GM19240 (cell line): Measurements from ENCODE around the gene RABGEF1.
"Not testable (repeated sequence)": the region's sequence is repeated elsewhere in the genome, so short reads cannot be mapped to it uniquely, and the experiment has no call there.

Experiments
- DNase-seq: peaks from one replicate; pipeline ENCODE4 v3.0.0; 2011; ENCODE audit warnings: low spot score; ENCODE audit not compliant: insufficient read length

Gene RABGEF1

GRCh38 chr7:66810716-66811115 lies 70.2 kb downstream of the RABGEF1 start:
- no peak for DNase-seq

- DNase-seq, result not testable (repeated sequence)
These were observed 74.8 kb downstream of the RABGEF1 start for GRCh38 chr7:66815186-66815875.

GRCh38 chr7:66815951-66816350 lies 75.4 kb downstream of the RABGEF1 start:
- DNase-seq, result no peak

GRCh38 chr7:66816658-66817057 lies 76.1 kb downstream of the RABGEF1 start:
- not testable (repeated sequence) for DNase-seq

GRCh38 chr7:66817208-66817795 lies 76.8 kb downstream of the RABGEF1 start:
- not testable (repeated sequence) for DNase-seq

- DNase-seq, result not testable (repeated sequence)
These were observed 77.4 kb downstream of the RABGEF1 start for GRCh38 chr7:66817956-66818355.

GRCh38 chr7:66824041-66824440 lies 83.5 kb downstream of the RABGEF1 start:
- no peak for DNase-seq

GRCh38 chr7:66825538-66825937 lies 85.0 kb downstream of the RABGEF1 start:
- DNase-seq, result not testable (repeated sequence)

GRCh38 chr7:66826649-66827048 lies 86.1 kb downstream of the RABGEF1 start:
- DNase-seq, result no peak

GRCh38 chr7:66830976-66831375 lies 90.4 kb downstream of the RABGEF1 start:
- DNase-seq, result not testable (repeated sequence)

- no peak for DNase-seq
These were observed 92.2 kb downstream of the RABGEF1 start for GRCh38 chr7:66832531-66833351.

GRCh38 chr7:66837007-66837406 lies 96.5 kb downstream of the RABGEF1 start:
- no peak for DNase-seq

GRCh38 chr7:66837661-66838060 lies 97.1 kb downstream of the RABGEF1 start:
- DNase-seq, result no peak

GRCh38 chr7:66839814-66840213 lies 99.3 kb downstream of the RABGEF1 start:
- no peak for DNase-seq

GRCh38 chr7:66840316-66840715 lies 99.8 kb downstream of the RABGEF1 start:
- no peak for DNase-seq

GRCh38 chr7:66841898-66842297 lies 101.4 kb downstream of the RABGEF1 start:
- no peak for DNase-seq

- DNase-seq, result not testable (repeated sequence)
These were observed 103.0 kb downstream of the RABGEF1 start for GRCh38 chr7:66843492-66843891.

- peak; percentile 96 for DNase-seq
These were observed 104.2 kb downstream of the RABGEF1 start for GRCh38 chr7:66844552-66845378.

GRCh38 chr7:66845379-66846095 lies 105.0 kb downstream of the RABGEF1 start:
- DNase-seq, result no peak

GRCh38 chr7:66846096-66846445 lies 105.5 kb downstream of the RABGEF1 start:
- not testable (repeated sequence) for DNase-seq

GRCh38 chr7:66847523-66847855 lies 107.0 kb downstream of the RABGEF1 start:
- DNase-seq, result not testable (repeated sequence)
